ENCODE results near the gene CYB561D2. TPM values are rescaled to one million over a fixed set of nuclear protein-coding genes. Genes with fewer than 3 reads are reported as not detected.

CYB561D2 gene
- total and polyA plus RNA-seq, 9 of the 15 experiments (the other 6 are each of a cell fraction or from before 2014, with no cell fraction given), result 4.2 to 16.6 (median 9.4) TPM

GRCh38 chr3:50365080-50365841 lies 14.6 kb downstream of the CYB561D2 start (continued):
- TF ChIP-seq ATF1 (CRISPR knock-in tag; IDR thresholded peaks at IDR 0.05), result no peak
- 0 out of 2 replicates have a peak, but pooled peaks have one; percentile 11 for TF ChIP-seq ATF1 (tag; IDR thresholded peaks at IDR 0.05)
- no peak for TF ChIP-seq KLF10 (CRISPR knock-in tag; IDR thresholded peaks at IDR 0.05)
- no peak for TF ChIP-seq ZNF41 (CRISPR knock-in tag; conservative IDR thresholded peaks at IDR 0.05)
- TF ChIP-seq NRF1 (conservative IDR thresholded peaks at IDR 0.05 in 1 of 2, IDR thresholded peaks at IDR 0.05 in 1 of 2), result peak in 1 of 2 experiments; percentile 47; a peak in 2 of 4 replicates
- TF ChIP-seq SPI1 (IDR thresholded peaks at IDR 0.05; ENCODE audit: borderline replicate concordance, low read depth, low read length), result 0 out of 2 replicates have a peak, but pooled peaks have one; percentile 40
- TF ChIP-seq E2F6 (IDR thresholded peaks at IDR 0.05; ENCODE audit: borderline replicate concordance in 1 of 2, extremely low read depth in 1 of 2, insufficient read depth in 1 of 2, insufficient read length in 1 of 2, low read depth in 1 of 2, low read length in 1 of 2, poor library complexity in 1 of 2, severe bottlenecking in 1 of 2), result peak in 1 of 2 experiments; percentile 7
- 0 out of 2 replicates have a peak, but pooled peaks have one; percentile 30 for TF ChIP-seq CREB1 (IDR thresholded peaks at IDR 0.05)
- no peak for TF ChIP-seq CREB1 (CRISPR knock-in tag; IDR thresholded peaks at IDR 0.05)
- TF ChIP-seq HMG20B (CRISPR knock-in tag; IDR thresholded peaks at IDR 0.05), result no peak
- TF ChIP-seq PHF8 (IDR thresholded peaks at IDR 0.05; ENCODE audit: borderline replicate concordance, low read length), result peak; percentile 32; the same call in 1 of the 2 replicates
- no peak for TF ChIP-seq MCM3 (IDR thresholded peaks at IDR 0.05)
- no peak for TF ChIP-seq ZNF699 (CRISPR knock-in tag; IDR thresholded peaks at IDR 0.05; ENCODE audit: insufficient replicate concordance)
- TF ChIP-seq SREBF1 (IDR thresholded peaks at IDR 0.05; ENCODE audit: borderline replicate concordance, low read depth, low read length), result no peak
- TF ChIP-seq, protein P1, sequence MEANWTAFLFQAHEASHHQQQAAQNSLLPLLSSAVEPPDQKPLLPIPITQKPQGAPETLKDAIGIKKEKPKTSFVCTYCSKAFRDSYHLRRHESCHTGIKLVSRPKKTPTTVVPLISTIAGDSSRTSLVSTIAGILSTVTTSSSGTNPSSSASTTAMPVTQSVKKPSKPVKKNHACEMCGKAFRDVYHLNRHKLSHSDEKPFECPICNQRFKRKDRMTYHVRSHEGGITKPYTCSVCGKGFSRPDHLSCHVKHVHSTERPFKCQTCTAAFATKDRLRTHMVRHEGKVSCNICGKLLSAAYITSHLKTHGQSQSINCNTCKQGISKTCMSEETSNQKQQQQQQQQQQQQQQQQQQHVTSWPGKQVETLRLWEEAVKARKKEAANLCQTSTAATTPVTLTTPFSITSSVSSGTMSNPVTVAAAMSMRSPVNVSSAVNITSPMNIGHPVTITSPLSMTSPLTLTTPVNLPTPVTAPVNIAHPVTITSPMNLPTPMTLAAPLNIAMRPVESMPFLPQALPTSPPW (CRISPR knock-in tag; IDR thresholded peaks at IDR 0.05), result peak; percentile 20; the same call in 1 of the 2 replicates
- TF ChIP-seq, protein P2, sequence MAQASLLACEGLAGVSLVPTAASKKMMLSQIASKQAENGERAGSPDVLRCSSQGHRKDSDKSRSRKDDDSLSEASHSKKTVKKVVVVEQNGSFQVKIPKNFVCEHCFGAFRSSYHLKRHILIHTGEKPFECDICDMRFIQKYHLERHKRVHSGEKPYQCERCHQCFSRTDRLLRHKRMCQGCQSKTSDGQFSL (CRISPR knock-in tag; IDR thresholded peaks at IDR 0.05), result no peak
- TF ChIP-seq, protein P2 (tag; IDR thresholded peaks at IDR 0.05), result no peak
- no peak for TF ChIP-seq ZKSCAN1 (IDR thresholded peaks at IDR 0.05; ENCODE audit: low read depth, low read length)
- no peak for TF ChIP-seq ZNF239 (CRISPR knock-in tag; IDR thresholded peaks at IDR 0.05)
- peak; percentile 57; the same call in 1 of the 2 replicates for TF ChIP-seq POLR2G (IDR thresholded peaks at IDR 0.05; ENCODE audit: low read depth, low read length)
- TF ChIP-seq CTBP1 (IDR thresholded peaks at IDR 0.05; ENCODE audit: borderline replicate concordance), result 0 out of 2 replicates have a peak, but pooled peaks have one; percentile 28
- TF ChIP-seq TFAP4 (CRISPR knock-in tag; IDR thresholded peaks at IDR 0.05; ENCODE audit: borderline replicate concordance), result 0 out of 2 replicates have a peak, but pooled peaks have one; percentile 26
- TF ChIP-seq CHD2 (IDR thresholded peaks at IDR 0.05; ENCODE audit: low read depth, low read length), result peak; percentile 25; the same call in 1 of the 2 replicates
- TF ChIP-seq CEBPB (tag; IDR thresholded peaks at IDR 0.05), result no peak
